A549 (cell line): ENCODE measurements around the gene CCDC38.

Experiments
- EP300 ChIP-seq, 2 experiments: fragments of >200 bp; sonication (Bioruptor Twin); formaldehyde crosslinking; IDR thresholded peaks; 2 replicates in 1 of 2; 3 replicates in 1 of 2; pipeline ENCODE4 v1.6.1; 2016 to 2017
- GATA3 ChIP-seq: IDR thresholded peaks from 2 replicates; pipeline ENCODE4 v1.6.1; 2012; ENCODE audit warnings: borderline replicate concordance
- KDM1A ChIP-seq: fragments of 200-600 bp; sonication (generic); IDR thresholded peaks from 2 replicates; pipeline ENCODE4 v1.6.1; 2016; ENCODE audit warnings: low read depth, mild to moderate bottlenecking
- NFE2L2 ChIP-seq: fragments of 150-350 bp; conservative IDR thresholded peaks from 2 replicates; pipeline ENCODE4 v1.6.1; 2014; ENCODE audit warnings: low read length
- POLR2A ChIP-seq: IDR thresholded peaks from 2 replicates; pipeline ENCODE4 v1.6.1; 2012; ENCODE audit warnings: mild to moderate bottlenecking, low read length
- ZC3H11A ChIP-seq: fragments of 450-650 bp; IDR thresholded peaks from 2 replicates; pipeline ENCODE4 v1.6.1; 2014; ENCODE audit warnings: antibody characterized with exemption, mild to moderate bottlenecking
- ZNF302 ChIP-seq: fragments of 250-450 bp; sonication (Bioruptor Pico); IDR thresholded peaks from 2 replicates; pipeline ENCODE4 v1.9.0; 2021; ENCODE audit warnings: inconsistent platforms, mild to moderate bottlenecking, moderate library complexity
- TF ChIP-seq, protein P1 (sequence below): fragments of >200 bp; sonication (Bioruptor Twin); formaldehyde crosslinking; IDR thresholded peaks from 3 replicates; pipeline ENCODE4 v1.5.1; 2016

GRCh38 chr12:95882080-95882479, 60.3 kb downstream of the CCDC38 start:
- TF ChIP-seq, protein P1, sequence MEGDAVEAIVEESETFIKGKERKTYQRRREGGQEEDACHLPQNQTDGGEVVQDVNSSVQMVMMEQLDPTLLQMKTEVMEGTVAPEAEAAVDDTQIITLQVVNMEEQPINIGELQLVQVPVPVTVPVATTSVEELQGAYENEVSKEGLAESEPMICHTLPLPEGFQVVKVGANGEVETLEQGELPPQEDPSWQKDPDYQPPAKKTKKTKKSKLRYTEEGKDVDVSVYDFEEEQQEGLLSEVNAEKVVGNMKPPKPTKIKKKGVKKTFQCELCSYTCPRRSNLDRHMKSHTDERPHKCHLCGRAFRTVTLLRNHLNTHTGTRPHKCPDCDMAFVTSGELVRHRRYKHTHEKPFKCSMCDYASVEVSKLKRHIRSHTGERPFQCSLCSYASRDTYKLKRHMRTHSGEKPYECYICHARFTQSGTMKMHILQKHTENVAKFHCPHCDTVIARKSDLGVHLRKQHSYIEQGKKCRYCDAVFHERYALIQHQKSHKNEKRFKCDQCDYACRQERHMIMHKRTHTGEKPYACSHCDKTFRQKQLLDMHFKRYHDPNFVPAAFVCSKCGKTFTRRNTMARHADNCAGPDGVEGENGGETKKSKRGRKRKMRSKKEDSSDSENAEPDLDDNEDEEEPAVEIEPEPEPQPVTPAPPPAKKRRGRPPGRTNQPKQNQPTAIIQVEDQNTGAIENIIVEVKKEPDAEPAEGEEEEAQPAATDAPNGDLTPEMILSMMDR = no peak
- no peak for TF ChIP-seq KDM1A
- no peak for TF ChIP-seq EP300 (IDR thresholded peaks at IDR 0.05)
- no peak for TF ChIP-seq ZC3H11A
- TF ChIP-seq NFE2L2 = no peak
- TF ChIP-seq POLR2A = no peak
- TF ChIP-seq ZNF302 (CRISPR knock-in tag) = no peak
- TF ChIP-seq GATA3 = no peak
